Measurements from ENCODE around the gene COPS6. TPM values are rescaled to one million over a fixed set of nuclear protein-coding genes. Genes with fewer than 3 reads are reported as not detected.

Gene COPS6
- polyA plus RNA-seq, 1 of the 3 experiments (the other 2 are of a cell fraction), result 435 TPM

- Histone ChIP-seq H3K79me2 (ENCODE audit: insufficient read depth) (peaks cover 78% of the 10 kb centered on the region), H3K9ac (no peak overlapping the region; the same call in 1 of the 2 replicates), H3K9me2 (no peaks in the 10 kb centered on the region), H3K9me3 (no peaks in the 10 kb centered on the region), H3K4me1 (ENCODE audit: control insufficient read depth in 1 of 2, insufficient read depth in 2 of 2, low read depth in 1 of 2, low read length in 1 of 2) (peaks cover 27 to 43% of the 10 kb centered on the region in 2 experiments), H3K4me3 (ENCODE audit: low read depth in 2 of 2, low read length in 1 of 2) (no peak overlapping the region), H3K27me3 (ENCODE audit: insufficient read depth) (no peaks in the 10 kb centered on the region), H3K27ac (ENCODE audit: low read depth in 2 of 2, low read length in 1 of 2) (peak overlapping the region; percentile 2 to 98; a peak in 3 of 4 replicates), H2AFZ (ENCODE audit: low read depth) (no peak overlapping the region), H3K36me3 (replicated peaks in 1 of 2; ENCODE audit: control insufficient read depth in 1 of 2, insufficient read depth in 2 of 2, low read length in 1 of 2) (peaks cover 57 to 62% of the 10 kb centered on the region in 2 experiments), H3K4me2 (no peak overlapping the region; the same call in 1 of the 2 replicates), H4K20me1 (ENCODE audit: insufficient read depth) (no peaks in the 10 kb centered on the region), H3F3A (replicated peaks; ENCODE audit: insufficient read depth) (peaks cover 91% of the 10 kb centered on the region)
- DNase-seq, result peak; percentile 65
- WGBS (ENCODE audit: low lambda C conversion rate), result 70% methylated on average over 19 of the region's 19 CpGs
- peak; percentile 42 for TF ChIP-seq CTCF (IDR thresholded peaks at IDR 0.05)
- TF ChIP-seq MXI1 (IDR thresholded peaks at IDR 0.05; ENCODE audit: low read depth, low read length), result peak; percentile 90
- TF ChIP-seq NFIC (IDR thresholded peaks at IDR 0.05; ENCODE audit: borderline replicate concordance), result no peak
- TF ChIP-seq SIN3A (IDR thresholded peaks at IDR 0.05; ENCODE audit: borderline replicate concordance, low read depth, low read length), result peak; percentile 87; the same call in 1 of the 2 replicates
- peak; percentile 35; the same call in 1 of the 2 replicates for TF ChIP-seq POLR2AphosphoS5 (IDR thresholded peaks at IDR 0.05; ENCODE audit: low read depth, low read length)
- CTCF ChIA-PET, result interaction anchor here (1.1 kb wide), 1 partner anchor 40 kb away, joined by 4 read pairs; no protein-coding TSS in a partner anchor
- POLR2A ChIA-PET, result interaction anchor here (7.5 kb wide), 1 partner anchor 9 kb away, joined by 98 read pairs; the partner anchor contains the start of genes AP4M1 and MCM7
These were observed 2.8 kb downstream of the COPS6 start for GRCh38 chr7:100091411-100092181.

GRCh38 chr7:100093054-100093453 lies 4.3 kb downstream of the COPS6 start:
- WGBS (ENCODE audit: low lambda C conversion rate), result 85% methylated on average over 8 of the region's 8 CpGs
- no peak for DNase-seq
- CTCF ChIA-PET, result no interaction called here
- POLR2A ChIA-PET, result interaction anchor here (1.0 to 7.5 kb wide), 2 partner anchors 8 to 36 kb away, joined by 4 to 98 read pairs; partner anchors contain the start of genes AP4M1 and MCM7
- Histone ChIP-seq H3F3A (replicated peaks; ENCODE audit: insufficient read depth) (peaks cover 80% of the 10 kb centered on the region), H2AFZ (ENCODE audit: low read depth) (no peak overlapping the region), H3K4me3 (ENCODE audit: low read depth in 2 of 2, low read length in 1 of 2) (no peak overlapping the region), H3K27ac (ENCODE audit: low read depth in 2 of 2, low read length in 1 of 2) (peak overlapping the region; percentile 34 to 58; a peak in 2 of 4 replicates), H3K9ac (no peak overlapping the region), H4K20me1 (ENCODE audit: insufficient read depth) (peaks cover under 1% of the 10 kb centered on the region; the same call in 1 of the 2 replicates), H3K36me3 (replicated peaks in 1 of 2; ENCODE audit: control insufficient read depth in 1 of 2, insufficient read depth in 2 of 2, low read length in 1 of 2) (peaks cover 71 to 73% of the 10 kb centered on the region in 2 experiments), H3K79me2 (ENCODE audit: insufficient read depth) (peaks cover 89% of the 10 kb centered on the region), H3K4me1 (ENCODE audit: control insufficient read depth in 1 of 2, insufficient read depth in 2 of 2, low read depth in 1 of 2, low read length in 1 of 2) (peaks cover 16 to 52% of the 10 kb centered on the region in 2 experiments), H3K27me3 (ENCODE audit: insufficient read depth) (no peaks in the 10 kb centered on the region), H3K9me2 (no peaks in the 10 kb centered on the region), H3K9me3 (no peaks in the 10 kb centered on the region), H3K4me2 (no peak overlapping the region)
- no peak for TF ChIP-seq RXRA (IDR thresholded peaks at IDR 0.05; ENCODE audit: borderline replicate concordance, low read depth)
- peak; percentile 11; the same call in 1 of the 2 replicates for TF ChIP-seq MXI1 (IDR thresholded peaks at IDR 0.05; ENCODE audit: low read depth, low read length)
- no peak for TF ChIP-seq TCF12 (IDR thresholded peaks at IDR 0.05)
- peak; percentile 42 for TF ChIP-seq POLR2AphosphoS5 (IDR thresholded peaks at IDR 0.05; ENCODE audit: low read depth, low read length)

All from SK-N-SH (cell line).